Activated naive CD8-positive, alpha-beta T cell treated with anti-CD3 and anti-CD28 coated beads, Interleukin-2, amount 10 ng/mL, durations not matched to agents 7 days and 5 days (primary cell): ENCODE data around the gene ENHO. TPM values are rescaled to one million over a fixed set of nuclear protein-coding genes. Genes with fewer than 3 reads are reported as not detected.

Source experiments
- ATAC-seq: fragments of 150-1000 bp; cut with Tn5 transposase; one replicate; pipeline ENCODE4 v1.10.0; 2021; ENCODE audit warnings: low read depth, moderate library complexity
- POLR2A ChIA-PET: fragments of 350-600 bp; sonication (Branson Sonifier 250); formaldehyde crosslinking; loops from one replicate; lab custom pipeline; 2021; ENCODE audit warnings: antibody characterized with exemption; lab: Charles Lee
- DNase-seq: peaks from one replicate; pipeline ENCODE4 v3.0.0; 2021
- H3K27ac Mint-ChIP-seq: one replicate; pipeline ENCODE4 v1.8.0; 2022; ENCODE audit warnings: mild to moderate bottlenecking, mixed read lengths
- H3K27me3 Mint-ChIP-seq: one replicate; pipeline ENCODE4 v1.8.0; 2022; ENCODE audit warnings: mild to moderate bottlenecking, moderate library complexity, mixed read lengths
- H3K36me3 Mint-ChIP-seq: one replicate; pipeline ENCODE4 v1.8.0; 2021; ENCODE audit warnings: mild to moderate bottlenecking, mixed read lengths
- H3K4me1 Mint-ChIP-seq: one replicate; pipeline ENCODE4 v1.8.0; 2021; ENCODE audit warnings: mixed read lengths
- H3K4me3 Mint-ChIP-seq: one replicate; pipeline ENCODE4 v1.8.0; 2022; ENCODE audit warnings: mild to moderate bottlenecking, moderate library complexity, mixed read lengths
- H3K9me3 Mint-ChIP-seq: one replicate; pipeline ENCODE4 v1.8.0; 2021; ENCODE audit warnings: mixed read lengths
- total RNA-seq, 2 experiments: library from RNA; stranded (reverse); gene quantifications; one replicate each; pipeline ENCODE4 v1.2.3, GENCODE V29; 2021

Gene ENHO
- total RNA-seq, 2 experiments from 2014 or later: not detected

DNA sequence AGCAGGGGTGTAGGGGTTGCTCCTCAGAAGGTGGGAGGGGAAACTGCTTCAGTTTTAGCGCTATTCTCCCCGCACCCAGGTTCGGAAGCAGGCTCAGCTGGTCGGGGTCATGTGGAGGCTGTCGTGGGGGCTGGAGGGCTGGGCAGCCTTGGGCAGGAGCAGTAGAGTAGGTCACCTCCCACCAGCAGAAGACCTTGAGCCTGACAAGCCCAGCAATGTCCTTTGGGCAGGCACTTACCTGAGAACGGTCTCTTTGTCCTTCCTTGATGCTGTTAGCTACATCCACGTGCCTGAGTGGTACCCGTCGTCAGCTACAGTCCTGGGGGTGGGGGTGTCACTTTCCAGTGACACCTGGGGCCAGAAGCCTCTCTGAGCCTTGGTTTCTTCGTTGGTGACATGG, 20.3 kb downstream of the ENHO start:
- POLR2A ChIA-PET: no interaction called here
- no peak for ATAC-seq
- peaks cover 2% of the 10 kb centered on the region for H3K4me1 Mint-ChIP-seq
- no peaks in the 10 kb centered on the region for H3K9me3 Mint-ChIP-seq
- H3K27me3 Mint-ChIP-seq: peaks cover 2% of the 10 kb centered on the region
- no peak overlapping the region for H3K4me3 Mint-ChIP-seq
- no peaks in the 10 kb centered on the region for H3K36me3 Mint-ChIP-seq
- no peak overlapping the region for H3K27ac Mint-ChIP-seq
- no peak for DNase-seq

DNA sequence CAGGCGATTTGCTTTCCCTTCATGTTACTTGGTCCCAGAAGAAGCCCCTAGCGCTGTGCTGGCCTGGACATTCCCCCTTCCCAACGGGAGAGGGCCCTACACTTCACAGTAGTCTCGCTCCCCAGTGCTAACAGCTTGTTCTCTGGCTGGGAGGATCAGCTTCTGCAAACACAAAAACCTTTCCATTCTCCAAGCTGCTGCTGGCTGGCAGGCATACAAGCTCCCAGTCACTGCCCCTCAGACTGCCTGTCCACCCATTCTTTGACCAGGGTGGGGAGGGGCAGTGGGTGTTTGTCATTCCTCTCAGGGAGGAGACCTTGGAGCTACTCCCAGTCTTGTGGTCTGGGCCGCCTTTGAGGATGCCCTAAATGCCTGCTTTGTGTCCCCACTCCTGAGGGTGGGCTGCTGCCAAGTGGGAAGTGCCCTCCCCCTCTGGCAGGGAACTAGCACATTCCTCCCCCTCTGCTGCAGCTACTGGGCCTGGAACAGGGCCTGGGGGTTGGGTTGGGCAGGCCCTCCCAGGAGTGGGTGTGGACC, 20.8 kb downstream of the ENHO start:
- no peak overlapping the region for H3K4me3 Mint-ChIP-seq
- H3K27ac Mint-ChIP-seq: no peak overlapping the region
- no peaks in the 10 kb centered on the region for H3K9me3 Mint-ChIP-seq
- ATAC-seq (no peak), DNase-seq (no peak)
- H3K27me3 Mint-ChIP-seq: peaks cover 2% of the 10 kb centered on the region
- POLR2A ChIA-PET: no interaction called here
- H3K4me1 Mint-ChIP-seq: peaks cover 2% of the 10 kb centered on the region
- H3K36me3 Mint-ChIP-seq: no peaks in the 10 kb centered on the region

DNA sequence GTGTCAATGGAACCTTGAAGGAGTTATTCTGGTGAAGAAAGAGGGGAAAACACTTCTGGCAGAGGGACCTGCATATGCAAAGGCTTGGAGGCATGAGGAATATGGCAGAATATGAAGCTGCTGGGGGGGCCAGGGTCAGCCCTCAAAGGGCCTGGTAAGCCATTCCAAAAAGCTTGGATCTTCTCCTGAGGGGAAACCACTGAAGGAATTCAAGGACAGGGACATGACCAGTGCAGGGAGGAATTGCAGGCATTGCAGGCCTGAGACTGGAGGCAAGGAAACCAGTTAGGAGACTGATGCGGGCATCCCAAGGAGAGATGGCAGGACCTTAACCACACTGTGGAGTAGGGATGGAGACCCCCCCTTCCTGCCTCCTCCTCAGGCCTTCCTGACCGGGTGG, 21.4 kb downstream of the ENHO start:
- Mint-ChIP-seq H3K9me3 (no peaks in the 10 kb centered on the region), H3K27me3 (peaks cover 2% of the 10 kb centered on the region)

DNA sequence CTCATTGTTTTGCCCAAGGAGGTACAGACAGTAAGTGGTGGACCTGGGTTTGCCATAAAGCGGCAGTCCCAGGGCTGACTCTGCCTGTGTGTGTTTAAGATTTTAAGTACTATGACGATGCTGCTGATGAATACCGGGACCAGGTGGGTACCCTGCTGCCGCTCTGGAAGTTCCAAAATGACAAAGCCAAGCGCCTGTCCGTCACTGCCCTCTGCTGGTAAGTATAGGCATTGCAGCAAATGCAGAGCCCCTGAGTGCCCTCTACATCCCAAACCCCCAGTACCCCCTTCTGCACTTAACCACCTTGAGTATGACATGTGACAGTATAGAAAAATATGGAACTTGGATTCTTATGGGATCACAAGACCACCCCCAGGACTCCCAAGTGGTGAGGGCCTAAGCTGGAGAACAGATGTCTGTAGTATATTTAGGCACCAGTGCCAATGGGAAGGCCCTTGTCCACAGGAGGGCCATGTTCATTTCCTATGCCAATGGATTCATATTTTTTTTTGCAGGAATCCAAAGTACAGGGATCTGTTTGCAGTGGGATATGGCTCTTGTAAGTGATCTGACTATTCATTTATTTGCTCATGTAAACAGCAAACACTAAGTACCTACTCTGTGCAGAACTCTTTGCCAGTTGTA, 22.0 kb downstream of the ENHO start:
- DNase-seq: peak; percentile 68
- Mint-ChIP-seq H3K4me3 (no peak overlapping the region), H3K4me1 (peaks cover 2% of the 10 kb centered on the region), H3K27me3 (peaks cover 2% of the 10 kb centered on the region), H3K9me3 (no peaks in the 10 kb centered on the region), H3K27ac (no peak overlapping the region), H3K36me3 (no peaks in the 10 kb centered on the region)
- ATAC-seq: peak; percentile 63
- POLR2A ChIA-PET: no interaction called here

More for the DNA sequence above, 21.4 kb downstream of the ENHO start:
- no peak for DNase-seq
- H3K36me3 Mint-ChIP-seq: no peaks in the 10 kb centered on the region
- peaks cover 2% of the 10 kb centered on the region for H3K4me1 Mint-ChIP-seq
- POLR2A ChIA-PET: no interaction called here
- H3K4me3 Mint-ChIP-seq: no peak overlapping the region
- no peak for ATAC-seq
- H3K27ac Mint-ChIP-seq: no peak overlapping the region

DNA sequence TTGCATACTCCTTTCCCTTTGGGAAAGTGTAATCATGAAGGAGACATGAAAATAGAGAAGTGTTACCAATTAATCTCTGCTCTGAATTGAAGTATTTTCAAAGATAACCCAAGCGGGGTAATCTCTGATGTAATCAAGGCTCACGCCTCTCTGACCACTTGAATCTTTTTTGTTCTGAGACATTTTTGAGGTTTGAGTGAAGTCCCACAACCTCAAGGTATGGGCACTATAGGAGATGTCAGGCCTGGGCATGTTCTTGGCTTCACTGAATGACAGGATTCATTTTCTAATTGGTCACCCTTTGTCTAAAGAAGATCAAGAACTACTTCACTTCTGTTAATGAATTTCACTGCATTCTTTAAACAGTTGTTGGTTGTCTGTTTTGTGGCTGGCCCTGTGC, 23.7 kb downstream of the ENHO start:
- no peak overlapping the region for H3K4me3 Mint-ChIP-seq
- peaks cover 2% of the 10 kb centered on the region for H3K27me3 Mint-ChIP-seq
- POLR2A ChIA-PET: no interaction called here
- peaks cover 2% of the 10 kb centered on the region for H3K4me1 Mint-ChIP-seq
- no peak overlapping the region for H3K27ac Mint-ChIP-seq
- no peak for DNase-seq
- no peak for ATAC-seq
- no peaks in the 10 kb centered on the region for H3K36me3 Mint-ChIP-seq
- H3K9me3 Mint-ChIP-seq: no peaks in the 10 kb centered on the region

DNA sequence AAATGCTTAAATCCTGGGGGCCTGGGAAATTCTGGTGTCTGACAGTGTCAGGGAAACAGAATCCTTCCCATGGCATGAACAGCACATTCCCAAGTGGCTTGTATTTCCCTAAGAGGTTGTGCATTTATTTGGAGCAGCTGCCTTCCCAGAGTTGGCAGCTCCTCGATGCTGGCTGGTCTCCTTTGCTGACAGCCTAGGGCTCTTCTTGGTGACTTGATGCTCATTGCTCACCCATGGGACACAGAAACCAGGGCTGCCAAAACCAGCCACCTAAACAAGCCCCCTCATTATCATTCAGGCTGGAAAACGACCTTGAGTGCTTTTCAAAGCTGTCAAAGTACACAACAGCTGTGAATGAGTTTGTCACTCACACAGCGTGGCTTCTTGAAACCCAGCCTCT, 24.2 kb downstream of the ENHO start:
- DNase-seq (no peak), ATAC-seq (no peak)
- H3K4me1 Mint-ChIP-seq: peaks cover 2% of the 10 kb centered on the region
- H3K36me3 Mint-ChIP-seq: no peaks in the 10 kb centered on the region
- H3K27me3 Mint-ChIP-seq: peaks cover 2% of the 10 kb centered on the region
- no peaks in the 10 kb centered on the region for H3K9me3 Mint-ChIP-seq
- POLR2A ChIA-PET: no interaction called here
- no peak overlapping the region for H3K27ac Mint-ChIP-seq
- no peak overlapping the region for H3K4me3 Mint-ChIP-seq

DNA sequence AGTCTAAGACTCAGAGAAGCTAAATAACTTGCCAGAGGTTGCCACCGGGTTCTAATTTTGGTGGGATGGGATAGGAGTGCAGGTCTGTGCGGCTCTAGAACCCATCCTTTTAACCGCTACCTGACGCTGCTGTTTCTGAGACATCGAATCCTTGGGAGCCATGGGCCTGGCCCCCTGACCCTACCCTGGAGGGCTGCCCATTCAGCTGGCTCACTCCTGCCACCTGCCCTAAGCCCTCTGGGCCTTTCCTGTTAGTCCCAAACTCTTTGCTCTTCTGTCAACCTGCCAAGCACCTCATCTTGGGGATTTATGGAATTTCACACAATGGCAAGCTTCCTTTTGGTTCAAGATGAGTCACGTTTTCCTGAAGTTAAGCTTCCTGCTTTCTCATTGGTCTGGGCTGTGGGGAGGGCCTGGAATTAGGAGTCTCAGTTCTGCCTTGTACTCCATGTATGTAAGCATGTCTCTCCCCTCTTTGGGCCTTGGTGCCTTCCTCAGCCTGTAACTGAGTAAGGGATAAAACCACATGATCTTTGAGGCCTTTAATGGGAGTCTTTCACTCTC, 26.6 kb downstream of the ENHO start:
- Mint-ChIP-seq H3K27ac (no peak overlapping the region), H3K36me3 (no peaks in the 10 kb centered on the region), H3K9me3 (no peaks in the 10 kb centered on the region), H3K4me3 (no peak overlapping the region), H3K27me3 (peaks cover 2% of the 10 kb centered on the region), H3K4me1 (peaks cover 2% of the 10 kb centered on the region)
- ATAC-seq (no peak), DNase-seq (no peak)
- POLR2A ChIA-PET: no interaction called here

DNA sequence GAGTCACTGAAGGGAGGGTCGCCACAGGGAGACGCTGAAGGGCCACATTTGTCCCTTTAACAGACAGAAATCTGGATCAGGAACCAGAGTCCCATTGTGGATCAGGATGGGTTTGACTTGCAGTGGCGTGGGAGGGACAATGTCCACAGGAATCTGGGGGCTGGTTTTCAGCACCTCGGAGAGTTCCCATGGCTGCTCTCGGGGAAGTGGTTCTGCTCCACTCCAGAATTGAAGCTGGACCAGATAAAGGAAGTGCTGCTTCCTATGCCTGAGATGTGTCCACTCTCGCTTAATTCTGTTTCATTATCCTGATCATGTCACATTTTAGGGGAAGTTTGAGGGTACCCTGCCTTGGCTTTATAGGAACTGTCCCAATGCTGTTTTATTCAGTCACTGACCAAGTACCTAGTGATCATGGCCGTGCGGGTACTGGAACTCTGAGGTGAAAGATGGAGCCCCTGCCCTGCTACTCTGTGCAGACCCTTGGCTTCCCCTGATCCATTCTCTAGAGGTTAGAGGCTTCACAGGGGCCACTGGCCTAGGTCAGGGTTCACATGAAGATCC, 28.7 kb downstream of the ENHO start:
- DNase-seq (peak; percentile 56), ATAC-seq (no peak)
- Mint-ChIP-seq H3K4me3 (no peak overlapping the region), H3K4me1 (no peaks in the 10 kb centered on the region), H3K9me3 (no peaks in the 10 kb centered on the region), H3K27ac (no peak overlapping the region), H3K27me3 (peaks cover 5% of the 10 kb centered on the region), H3K36me3 (no peaks in the 10 kb centered on the region)
- POLR2A ChIA-PET: no interaction called here

DNA sequence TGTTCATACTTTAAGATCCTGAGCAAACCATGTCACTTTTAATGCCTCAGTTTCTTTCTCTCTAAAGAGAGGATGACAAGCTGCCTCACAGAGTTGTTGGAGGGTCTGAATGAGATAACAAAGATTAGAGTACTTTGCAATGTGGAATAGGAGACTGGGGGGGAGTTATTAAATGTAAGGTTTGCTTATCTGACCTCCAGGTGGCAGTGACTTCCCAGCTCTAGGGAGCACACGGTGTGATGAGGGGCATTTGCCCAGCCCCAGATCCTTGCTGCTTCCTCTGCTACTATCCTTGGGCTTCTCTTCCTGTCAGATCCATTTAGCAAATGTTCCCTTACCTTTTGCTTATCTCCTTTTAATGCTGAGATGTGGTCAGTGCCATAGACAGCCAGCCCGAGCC, 30.7 kb downstream of the ENHO start:
- POLR2A ChIA-PET: no interaction called here
- Mint-ChIP-seq H3K4me1 (no peaks in the 10 kb centered on the region), H3K27me3 (peaks cover 10% of the 10 kb centered on the region), H3K27ac (no peak overlapping the region), H3K36me3 (no peaks in the 10 kb centered on the region), H3K9me3 (no peaks in the 10 kb centered on the region), H3K4me3 (no peak overlapping the region)
- DNase-seq (no peak), ATAC-seq (no peak)

DNA sequence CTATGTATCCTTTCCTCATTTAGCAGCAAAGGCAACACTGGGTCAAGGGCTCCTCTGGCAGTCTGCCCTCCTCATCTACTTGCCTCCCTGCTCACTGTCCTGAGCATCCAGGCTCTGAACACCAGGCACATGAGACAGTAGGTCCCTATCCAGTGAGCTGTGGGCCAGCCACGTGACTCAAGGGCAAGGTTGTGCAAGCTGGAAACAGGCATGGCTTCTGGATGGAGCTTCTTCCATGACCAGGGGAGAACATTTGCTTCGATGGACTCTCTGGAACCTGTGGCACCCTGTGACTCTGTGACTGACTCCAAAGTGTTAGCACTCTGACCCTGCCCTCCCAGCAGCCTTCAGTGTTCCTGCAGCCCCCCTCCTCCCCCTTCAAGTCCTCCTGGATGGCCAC, 31.2 kb downstream of the ENHO start:
- DNase-seq (no peak), ATAC-seq (no peak)
- Mint-ChIP-seq H3K36me3 (no peaks in the 10 kb centered on the region), H3K9me3 (no peaks in the 10 kb centered on the region), H3K4me3 (no peak overlapping the region), H3K27me3 (peaks cover 11% of the 10 kb centered on the region), H3K4me1 (peaks cover 1% of the 10 kb centered on the region), H3K27ac (no peak overlapping the region)
- POLR2A ChIA-PET: no interaction called here

DNA sequence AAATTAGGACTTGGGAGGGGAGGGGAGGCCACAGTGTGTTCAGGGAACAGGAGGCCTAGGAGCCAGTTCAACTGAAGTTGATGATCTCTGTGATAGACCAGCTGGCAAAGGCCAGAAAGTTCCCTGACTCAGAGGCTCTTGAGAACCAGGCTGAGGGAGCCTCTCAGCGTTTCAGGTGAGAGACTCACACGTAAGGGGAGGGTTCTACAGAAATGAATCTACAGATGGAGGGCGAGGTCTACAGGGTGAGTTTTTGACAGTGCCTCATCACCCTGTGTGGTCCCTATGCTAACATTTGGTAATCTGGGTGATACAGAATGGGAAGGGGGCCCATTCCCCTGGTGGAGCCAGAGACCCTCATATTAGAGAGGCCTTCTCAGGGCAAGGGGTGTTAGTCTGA, 32.0 kb downstream of the ENHO start:
- no peaks in the 10 kb centered on the region for H3K9me3 Mint-ChIP-seq
- H3K27me3 Mint-ChIP-seq: peaks cover 13% of the 10 kb centered on the region
- no peaks in the 10 kb centered on the region for H3K36me3 Mint-ChIP-seq
- DNase-seq (no peak), ATAC-seq (no peak)
- H3K4me3 Mint-ChIP-seq: no peak overlapping the region
- no peak overlapping the region for H3K27ac Mint-ChIP-seq
- peaks cover 1% of the 10 kb centered on the region for H3K4me1 Mint-ChIP-seq
- POLR2A ChIA-PET: no interaction called here

DNA sequence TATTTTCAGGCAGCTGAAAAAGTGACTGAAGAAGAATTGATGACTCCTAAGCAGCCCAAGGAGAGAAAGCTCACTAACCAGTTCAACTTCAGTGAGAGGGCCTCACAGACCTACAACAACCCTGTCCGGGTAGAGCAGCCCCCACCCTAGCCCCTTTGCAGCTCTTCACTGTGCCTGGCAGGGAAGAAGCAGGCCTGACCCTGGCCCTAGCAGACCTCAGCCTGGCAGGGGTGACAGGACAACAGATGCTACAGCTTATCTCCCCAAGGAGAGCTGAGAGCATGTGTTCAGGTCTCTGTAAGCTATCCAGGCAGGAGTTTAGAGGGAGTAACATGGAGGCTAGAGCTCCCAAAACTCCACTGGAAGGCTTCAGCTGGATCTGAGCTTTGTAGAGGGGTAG, 32.4 kb downstream of the ENHO start:
- Mint-ChIP-seq H3K4me3 (no peak overlapping the region), H3K4me1 (peaks cover 1% of the 10 kb centered on the region), H3K27ac (no peak overlapping the region), H3K27me3 (peaks cover 13% of the 10 kb centered on the region), H3K9me3 (no peaks in the 10 kb centered on the region), H3K36me3 (no peaks in the 10 kb centered on the region)
- DNase-seq (no peak), ATAC-seq (no peak)
- POLR2A ChIA-PET: no interaction called here

DNA sequence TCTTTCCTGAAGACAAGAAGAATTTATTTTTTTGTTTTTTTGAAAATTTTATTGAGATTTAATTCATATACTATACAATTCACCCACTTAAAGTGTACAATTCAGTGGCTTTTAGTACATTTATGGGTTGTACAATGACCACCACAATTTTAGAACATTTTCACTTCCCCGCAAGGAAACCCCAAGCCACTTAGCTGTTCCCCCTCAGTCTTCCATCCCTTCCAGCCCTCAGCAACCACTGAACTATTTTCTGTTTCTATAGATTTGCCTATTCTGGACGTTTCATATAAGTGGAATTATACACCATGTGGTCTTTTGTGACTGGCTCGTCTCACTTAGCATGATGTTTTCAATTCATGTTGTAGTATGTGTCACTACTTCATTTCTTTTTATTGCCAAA, 36.2 kb downstream of the ENHO start:
- no peak for ATAC-seq

DNA sequence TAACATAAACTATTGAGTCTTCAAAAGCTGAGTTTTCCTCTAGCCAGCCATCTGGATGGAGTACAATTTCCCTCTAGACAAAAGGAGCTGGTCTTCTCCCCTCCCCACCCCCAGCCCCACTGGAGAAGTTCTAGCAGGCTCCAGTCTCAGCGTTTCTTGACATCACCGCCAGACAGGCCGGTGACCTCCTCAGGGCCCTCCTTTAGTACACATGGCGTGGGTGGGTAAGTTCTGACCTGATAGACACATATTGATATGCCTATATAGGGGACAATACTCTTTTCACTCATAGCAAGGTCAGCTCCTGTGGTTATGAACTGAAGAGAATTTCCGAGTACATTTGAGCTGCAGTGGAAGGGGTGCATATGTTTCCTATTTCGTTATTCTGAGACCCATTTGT, 37.0 kb downstream of the ENHO start:
- H3K4me1 Mint-ChIP-seq: peaks cover 1% of the 10 kb centered on the region
- H3K36me3 Mint-ChIP-seq: no peaks in the 10 kb centered on the region
- H3K4me3 Mint-ChIP-seq: no peak overlapping the region
- no peaks in the 10 kb centered on the region for H3K9me3 Mint-ChIP-seq
- peaks cover 16% of the 10 kb centered on the region for H3K27me3 Mint-ChIP-seq
- POLR2A ChIA-PET: no interaction called here
- no peak for DNase-seq
- ATAC-seq: no peak
- H3K27ac Mint-ChIP-seq: no peak overlapping the region

More for the DNA sequence above, 36.2 kb downstream of the ENHO start:
- Mint-ChIP-seq H3K4me1 (peaks cover 1% of the 10 kb centered on the region), H3K27ac (no peak overlapping the region), H3K4me3 (no peak overlapping the region), H3K9me3 (no peaks in the 10 kb centered on the region), H3K27me3 (peaks cover 16% of the 10 kb centered on the region), H3K36me3 (no peaks in the 10 kb centered on the region)
- no peak for DNase-seq
- POLR2A ChIA-PET: no interaction called here
